Endothelial cell of umbilical vein (primary cell): Measurements from ENCODE around the gene ITFG1. TPM values are rescaled to one million over a fixed set of nuclear protein-coding genes. Genes with fewer than 3 reads are reported as not detected.

Source experiments
- BruUV-seq: library from RNA; stranded (reverse); fragments of 400-500 nt; replicated peaks from 2 replicates; lab custom pipeline; 2021; lab: Mats Ljungman, UMichigan
- CTCF ChIA-PET: fragments of 300-600, 350-600 bp; sonication (Branson Sonifier 250); formaldehyde crosslinking; loops from one replicate; lab custom pipeline; 2021; ENCODE audit warnings: antibody characterized with exemption, inconsistent platforms; lab: Charles Lee
- POLR2A ChIA-PET: fragments of 300-600, 350-600 bp; sonication (Branson Sonifier 250); formaldehyde crosslinking; loops from one replicate; lab custom pipeline; 2021; ENCODE audit warnings: antibody characterized with exemption, inconsistent platforms; lab: Charles Lee
- DNase-seq: peaks from one replicate; pipeline ENCODE4 v3.0.0-alpha.2; 2011; ENCODE audit warnings: low read depth, low spot score
- FAIRE-seq: peaks from 2 replicates; lab custom pipeline; 2011; peaks lifted over from hg19 to GRCh38; lab: Jason Lieb, UNC
- H2AFZ ChIP-seq: 2 replicates; pipeline ENCODE4 v1.6.0; 2012; ENCODE audit warnings: low read depth, low read length, control low read depth, inconsistent platforms
- H3K27ac ChIP-seq: 2 replicates; pipeline ENCODE4 v1.5.1; 2011; ENCODE audit warnings: low read depth, mild to moderate bottlenecking, control low read depth, low read length, moderate library complexity; ENCODE audit not compliant: insufficient read depth
- H3K27me3 ChIP-seq, 2 experiments: 2 replicates each; pipeline versions ENCODE4 v1.6.0 to v1.6.1; 2011; ENCODE audit warnings: low read length in 2 of 2, mixed read lengths in 1 of 2; ENCODE audit not compliant: control insufficient read depth in 2 of 2, insufficient read depth in 2 of 2
- H3K36me3 ChIP-seq, 2 experiments: 2 replicates in 1 of 2; 3 replicates in 1 of 2; pipeline ENCODE4 v1.5.1; 2011; ENCODE audit warnings: low read length in 2 of 2, mild to moderate bottlenecking in 1 of 2, moderate library complexity in 1 of 2; ENCODE audit not compliant: control insufficient read depth in 2 of 2, insufficient read depth in 2 of 2; ENCODE audit errors: extremely low read depth in 1 of 2
- H3K4me1 ChIP-seq: 3 replicates; pipeline ENCODE4 v1.5.1; 2011; ENCODE audit warnings: mild to moderate bottlenecking, low read length; ENCODE audit not compliant: control insufficient read depth, insufficient read depth; ENCODE audit errors: extremely low read depth
- H3K4me2 ChIP-seq: 2 replicates; pipeline ENCODE4 v1.6.1; 2011; ENCODE audit warnings: low read length, control low read depth, mixed read lengths; ENCODE audit not compliant: insufficient read depth
- H3K4me3 ChIP-seq, 3 experiments: fragments of 200-600 bp in 1 of 3; sonication (generic), shearing (Covaris generic) in 1 of 3; replicated peaks in 1 of 3; 2 replicates each; pipeline ENCODE4 v1.5.1; 2011 to 2016; ENCODE audit warnings: control low read depth in 3 of 3, low read length in 3 of 3, mild to moderate bottlenecking in 2 of 3, inconsistent platforms in 1 of 3, low read depth in 1 of 3, moderate library complexity in 1 of 3; ENCODE audit not compliant: insufficient read depth in 1 of 3
- H3K79me2 ChIP-seq: 2 replicates; pipeline ENCODE4 v1.6.0; 2012; ENCODE audit warnings: low read length, inconsistent platforms; ENCODE audit not compliant: control insufficient read depth, insufficient read depth
- H3K9ac ChIP-seq: replicated peaks from 2 replicates; pipeline ENCODE3; 2011; ENCODE audit warnings: low read length, control low read depth; ENCODE audit not compliant: insufficient read depth; ENCODE audit errors: extremely low read depth
- H3K9me1 ChIP-seq: replicated peaks from 3 replicates; pipeline ENCODE4 v1.6.0; 2011; ENCODE audit warnings: mild to moderate bottlenecking, low read length; ENCODE audit not compliant: control insufficient read depth, insufficient read depth; ENCODE audit errors: extremely low read depth
- H3K9me3 ChIP-seq: replicated peaks from 2 replicates; pipeline ENCODE4 v1.5.1; 2012; ENCODE audit warnings: low read length, inconsistent platforms; ENCODE audit not compliant: control insufficient read depth, insufficient read depth
- H4K20me1 ChIP-seq: replicated peaks from 2 replicates; pipeline ENCODE3; 2011; ENCODE audit warnings: mild to moderate bottlenecking, low read length; ENCODE audit not compliant: control insufficient read depth, insufficient read depth; ENCODE audit errors: extremely low read depth
- EZH2 ChIP-seq: IDR thresholded peaks from 2 replicates; pipeline ENCODE4 v1.6.1; 2012; ENCODE audit warnings: borderline replicate concordance, low read depth, mild to moderate bottlenecking, moderate library complexity, low read length, inconsistent platforms; ENCODE audit not compliant: severe bottlenecking
- FOS ChIP-seq: IDR thresholded peaks from 2 replicates; pipeline ENCODE4 v1.6.1; 2011; ENCODE audit warnings: mild to moderate bottlenecking, low read length, moderate library complexity, borderline replicate concordance; ENCODE audit not compliant: insufficient read depth
- GATA2 ChIP-seq: IDR thresholded peaks from 2 replicates; pipeline ENCODE4 v1.7.0; 2011; ENCODE audit warnings: low read depth, mild to moderate bottlenecking, moderate library complexity, mixed read lengths, low read length; ENCODE audit not compliant: insufficient read length, insufficient read depth
- JUN ChIP-seq: IDR thresholded peaks from 2 replicates; pipeline ENCODE4 v1.6.1; 2011; ENCODE audit warnings: borderline replicate concordance, low read depth; ENCODE audit not compliant: insufficient read length, insufficient read depth
- MAX ChIP-seq: IDR thresholded peaks from 2 replicates; pipeline ENCODE4 v1.6.1; 2011; ENCODE audit not compliant: insufficient read depth, insufficient read length
- MYC ChIP-seq: IDR thresholded peaks from one replicate; pipeline ENCODE4 v1.6.1; 2011; ENCODE audit warnings: mild to moderate bottlenecking, low read depth, low read length
- POLR2A ChIP-seq: IDR thresholded peaks from 2 replicates; pipeline ENCODE4 v1.6.1; 2012; ENCODE audit warnings: low read depth, mild to moderate bottlenecking, control low read depth, low read length
- POLR2AphosphoS5 ChIP-seq: IDR thresholded peaks from 2 replicates; pipeline ENCODE4 v1.6.1; 2012; ENCODE audit warnings: low read depth, mild to moderate bottlenecking, control low read depth, low read length, moderate library complexity; ENCODE audit not compliant: insufficient read depth
- dilution Hi-C: fragments of 300-500 bp; cut with MboI; formaldehyde crosslinking; loops from one replicate; pipeline ENCODE4 v1.15.0; 2019; ENCODE audit warnings: low sequenced_read_pairs; ENCODE audit not compliant: extremely low pct_ligation_motif_present
- intact Hi-C: fragments of 100-400 bp; cut with micrococcal nuclease; formaldehyde crosslinking; loops from one replicate; pipeline ENCODE4 v1.10.0; 2022
- polyA plus RNA-seq, 4 experiments: library from polyadenylated mRNA; depleted of rRNA in 3 of 4; stranded (reverse) in 3 of 4; unstranded in 1 of 4; fragments of >200 nt; gene quantifications; 2 replicates each; pipeline versions ENCODE4 v1.2.1 to v1.2.3, GENCODE V29; 2011 to 2012; ENCODE audit warnings: missing spikeins in 1 of 4
- total RNA-seq: library from RNA; stranded (reverse); gene quantifications from 2 replicates; pipeline ENCODE4 v1.2.3, GENCODE V29; 2021
- TF ChIP-seq, protein P1 (sequence below), 2 donors: IDR thresholded peaks; 1 replicate in 1 of 2; 2 replicates in 1 of 2; pipeline ENCODE4 v1.5.1; 2011; ENCODE audit warnings: low read length in 2 of 2, mild to moderate bottlenecking in 2 of 2, moderate library complexity in 2 of 2, control low read depth in 1 of 2, inconsistent platforms in 1 of 2, low read depth in 1 of 2; ENCODE audit not compliant: insufficient read depth in 1 of 2; ENCODE audit errors: extremely low read depth in 1 of 2

ITFG1 gene
- total and polyA plus RNA-seq, 2 donors (not counting 3 experiments of a cell fraction or from before 2014, with no cell fraction given): 32.1 to 44.2 TPM

DNA sequence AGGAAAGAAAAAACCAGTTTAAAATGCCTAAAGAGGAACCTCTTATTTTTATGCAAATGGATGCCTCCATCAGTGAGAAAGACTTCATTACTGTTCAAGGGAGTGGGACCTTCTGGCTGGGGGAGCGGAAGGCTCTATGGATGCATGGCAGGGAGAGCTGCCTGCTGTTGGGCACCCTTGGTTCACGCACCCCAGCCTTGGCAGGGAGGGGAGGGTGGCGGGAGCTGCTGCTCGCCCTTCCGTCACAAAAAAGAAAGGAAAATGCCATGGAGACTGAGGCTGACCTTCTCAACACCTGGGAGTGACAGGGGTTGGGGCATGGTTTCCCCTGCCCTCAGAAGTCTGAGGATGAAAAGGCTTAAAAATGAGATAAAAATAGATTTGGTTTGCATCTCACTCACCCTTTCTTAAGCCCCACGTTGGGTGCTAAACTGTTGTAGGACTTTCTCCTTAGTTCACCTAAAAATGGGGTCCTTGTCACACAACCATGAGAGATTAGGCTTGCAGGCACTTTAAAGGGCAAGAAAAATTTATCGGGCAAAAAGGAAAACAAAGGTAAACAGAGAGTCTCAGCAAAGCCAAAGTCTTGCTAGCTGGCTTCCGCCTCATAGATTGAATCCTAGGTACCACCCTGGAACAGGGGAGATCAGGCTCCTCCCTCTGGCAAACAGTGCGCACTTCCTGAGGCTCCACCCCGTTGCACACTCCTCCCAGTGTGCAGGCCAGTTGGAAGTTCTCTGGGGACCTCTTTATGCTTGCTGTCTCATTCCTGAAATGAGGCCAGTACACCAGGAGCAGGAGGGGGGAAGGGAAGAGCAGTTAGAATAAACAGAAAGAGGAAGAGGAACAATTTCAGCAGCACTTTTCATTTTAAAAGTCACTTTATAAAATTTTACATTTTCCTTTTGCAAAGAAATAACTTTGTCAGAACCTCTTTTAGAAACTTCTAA lies 31.8 kb upstream of the ITFG1 start:
- FAIRE-seq: no peak
- no peak overlapping the region for H3K4me2 ChIP-seq
- BruUV-seq: no TSS peak
- CTCF ChIA-PET: interaction anchor here (1.2 to 1.3 kb wide), 2 partner anchors 51 to 562 kb away, joined by 3 read pairs; no protein-coding TSS in a partner anchor
- H3K79me2 ChIP-seq: peaks cover 11% of the 10 kb centered on the region
- no peaks in the 10 kb centered on the region for H3K36me3 ChIP-seq
- H3K9me1 ChIP-seq: no peaks in the 10 kb centered on the region
- TF ChIP-seq MYC (no peak), JUN (no peak), FOS (no peak), GATA2 (no peak), MAX (no peak), POLR2AphosphoS5 (no peak), EZH2 (no peak), POLR2A (no peak)
- TF ChIP-seq, protein P1, sequence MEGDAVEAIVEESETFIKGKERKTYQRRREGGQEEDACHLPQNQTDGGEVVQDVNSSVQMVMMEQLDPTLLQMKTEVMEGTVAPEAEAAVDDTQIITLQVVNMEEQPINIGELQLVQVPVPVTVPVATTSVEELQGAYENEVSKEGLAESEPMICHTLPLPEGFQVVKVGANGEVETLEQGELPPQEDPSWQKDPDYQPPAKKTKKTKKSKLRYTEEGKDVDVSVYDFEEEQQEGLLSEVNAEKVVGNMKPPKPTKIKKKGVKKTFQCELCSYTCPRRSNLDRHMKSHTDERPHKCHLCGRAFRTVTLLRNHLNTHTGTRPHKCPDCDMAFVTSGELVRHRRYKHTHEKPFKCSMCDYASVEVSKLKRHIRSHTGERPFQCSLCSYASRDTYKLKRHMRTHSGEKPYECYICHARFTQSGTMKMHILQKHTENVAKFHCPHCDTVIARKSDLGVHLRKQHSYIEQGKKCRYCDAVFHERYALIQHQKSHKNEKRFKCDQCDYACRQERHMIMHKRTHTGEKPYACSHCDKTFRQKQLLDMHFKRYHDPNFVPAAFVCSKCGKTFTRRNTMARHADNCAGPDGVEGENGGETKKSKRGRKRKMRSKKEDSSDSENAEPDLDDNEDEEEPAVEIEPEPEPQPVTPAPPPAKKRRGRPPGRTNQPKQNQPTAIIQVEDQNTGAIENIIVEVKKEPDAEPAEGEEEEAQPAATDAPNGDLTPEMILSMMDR (IDR thresholded peaks at IDR 0.05; ENCODE audit: extremely low read depth in 1 of 2, insufficient read depth in 1 of 2, low read depth in 1 of 2, low read length in 2 of 2): no peak
- H3K4me1 ChIP-seq: no peaks in the 10 kb centered on the region
- H3K27me3 ChIP-seq: no peaks in the 10 kb centered on the region
- intact Hi-C loops (no loop called here), dilution Hi-C loops (no loop called here)
- no peaks in the 10 kb centered on the region for H4K20me1 ChIP-seq
- no peak for DNase-seq
- no peak overlapping the region for H3K4me3 ChIP-seq
- H3K27ac ChIP-seq: no peak overlapping the region
- no peak overlapping the region for H3K9ac ChIP-seq
- POLR2A ChIA-PET: no interaction called here
- H2AFZ ChIP-seq: no peak overlapping the region
- peaks cover 3% of the 10 kb centered on the region for H3K9me3 ChIP-seq
